Measurements from ENCODE around the gene SLC13A5. TPM values are rescaled to one million over a fixed set of nuclear protein-coding genes. Genes with fewer than 3 reads are reported as not detected.

The SLC13A5 gene

Small RNA genes within 50 kb of the gene (small RNA-seq; reads per million reads assigned to genes)
- not detected for gene AC004706.2 (ENCODE audit: insufficient read depth)
- gene MIR4520-1 (ENCODE audit: insufficient read depth): 1.2 reads per million

All from neuronal stem cell (in vitro differentiated cells).